ENCODE measurements around the gene CLSTN3. TPM values are rescaled to one million over a fixed set of nuclear protein-coding genes. Genes with fewer than 3 reads are reported as not detected.

The CLSTN3 gene
- total RNA-seq, 4 donors from 2014 or later, result 22.1 to 41.1 (median 31.7) TPM

DNA sequence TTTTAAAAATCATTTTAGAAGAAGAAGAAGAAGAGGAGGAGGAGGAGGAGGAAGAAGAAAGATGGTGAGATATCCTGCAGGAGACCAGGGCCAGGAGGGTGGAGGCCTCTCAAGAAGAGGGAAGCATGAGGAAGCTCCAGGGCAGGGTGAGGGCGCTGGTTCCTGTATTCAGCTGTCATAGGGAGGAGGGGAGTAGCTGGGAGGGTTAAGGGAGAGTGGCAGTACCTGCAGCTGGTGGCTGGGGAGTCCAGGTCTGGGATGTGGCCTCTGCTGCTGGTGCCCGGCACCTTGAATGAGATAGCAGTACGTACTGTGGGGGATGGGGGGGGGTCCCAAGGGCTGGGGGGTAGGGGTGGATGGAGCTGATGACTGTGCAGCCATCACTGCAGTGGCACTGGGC lies 11.3 kb upstream of the CLSTN3 start:
- TF ChIP-seq, protein P1, sequence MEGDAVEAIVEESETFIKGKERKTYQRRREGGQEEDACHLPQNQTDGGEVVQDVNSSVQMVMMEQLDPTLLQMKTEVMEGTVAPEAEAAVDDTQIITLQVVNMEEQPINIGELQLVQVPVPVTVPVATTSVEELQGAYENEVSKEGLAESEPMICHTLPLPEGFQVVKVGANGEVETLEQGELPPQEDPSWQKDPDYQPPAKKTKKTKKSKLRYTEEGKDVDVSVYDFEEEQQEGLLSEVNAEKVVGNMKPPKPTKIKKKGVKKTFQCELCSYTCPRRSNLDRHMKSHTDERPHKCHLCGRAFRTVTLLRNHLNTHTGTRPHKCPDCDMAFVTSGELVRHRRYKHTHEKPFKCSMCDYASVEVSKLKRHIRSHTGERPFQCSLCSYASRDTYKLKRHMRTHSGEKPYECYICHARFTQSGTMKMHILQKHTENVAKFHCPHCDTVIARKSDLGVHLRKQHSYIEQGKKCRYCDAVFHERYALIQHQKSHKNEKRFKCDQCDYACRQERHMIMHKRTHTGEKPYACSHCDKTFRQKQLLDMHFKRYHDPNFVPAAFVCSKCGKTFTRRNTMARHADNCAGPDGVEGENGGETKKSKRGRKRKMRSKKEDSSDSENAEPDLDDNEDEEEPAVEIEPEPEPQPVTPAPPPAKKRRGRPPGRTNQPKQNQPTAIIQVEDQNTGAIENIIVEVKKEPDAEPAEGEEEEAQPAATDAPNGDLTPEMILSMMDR (IDR thresholded peaks at IDR 0.05), result no peak
- TF ChIP-seq POLR2A (IDR thresholded peaks at IDR 0.05), result no peak
- DNase-seq (ENCODE audit: low spot score in 2 of 2), result no peak
- intact Hi-C loops (cut with DNase I; ENCODE audit: low total_unique reads), result loop anchor here (10.0 kb wide), 2 partner anchors 64 to 194 kb away; partner anchors contain the start of gene ATN1
- WGBS, 2 donors, result 76 to 79% methylated on average over 3 of the region's 3 CpGs
- no peak overlapping the region for H3K4me3 ChIP-seq (ENCODE audit: low read depth, poor library complexity, severe bottlenecking)

DNA sequence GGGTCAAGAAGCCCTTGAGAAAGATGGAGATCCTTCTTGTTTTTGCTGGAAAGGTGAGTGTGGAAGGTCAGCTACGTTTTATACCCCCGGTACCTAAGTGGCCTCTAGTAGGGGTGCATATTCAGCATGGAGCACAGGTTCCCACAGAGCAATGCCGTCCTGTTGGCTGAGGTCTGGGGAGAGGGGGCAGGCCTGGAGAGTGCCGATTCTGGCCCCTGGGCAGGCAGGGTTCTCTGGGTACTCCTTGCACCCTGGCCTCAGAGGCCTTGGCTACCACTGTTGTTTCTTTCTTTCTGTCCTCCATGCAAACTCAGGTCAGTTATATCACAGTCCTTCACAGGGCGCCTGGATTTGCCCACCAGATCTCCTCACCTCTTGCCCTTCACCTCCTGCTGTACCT lies 10.0 kb upstream of the CLSTN3 start:
- 87 to 88% methylated on average over 5 of the region's 5 CpGs for WGBS, 2 donors
- intact Hi-C loops (cut with DNase I; ENCODE audit: low total_unique reads), result no loop called here
- DNase-seq (ENCODE audit: low spot score in 2 of 2), result no peak
- H3K4me3 ChIP-seq (ENCODE audit: low read depth, poor library complexity, severe bottlenecking), result no peak overlapping the region
- TF ChIP-seq, protein P1 (IDR thresholded peaks at IDR 0.05), result no peak
- no peak for TF ChIP-seq POLR2A (IDR thresholded peaks at IDR 0.05)

DNA sequence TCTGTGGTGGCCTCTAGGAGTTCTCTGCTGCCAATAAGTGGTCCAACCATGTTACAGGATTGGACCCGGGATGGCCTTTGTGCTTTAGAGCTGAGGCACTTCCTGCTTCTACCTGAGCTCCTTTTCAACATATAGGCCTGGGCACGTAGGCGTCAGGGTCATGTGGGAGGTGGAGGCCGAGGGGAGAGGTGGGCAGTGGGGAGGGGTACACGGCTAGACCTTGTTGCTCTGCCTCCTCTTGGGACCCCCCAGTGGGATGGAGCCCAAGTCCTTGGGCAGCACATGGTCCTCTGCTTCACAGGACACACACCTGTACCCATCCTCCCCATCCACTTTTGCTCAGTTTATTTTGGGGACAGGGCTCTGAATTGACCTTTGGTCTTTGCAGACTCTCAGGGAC lies 8.8 kb upstream of the CLSTN3 start:
- intact Hi-C loops (cut with DNase I; ENCODE audit: low total_unique reads), result no loop called here
- TF ChIP-seq, protein P1 (IDR thresholded peaks at IDR 0.05), result no peak
- WGBS, 2 donors, result 78 to 82% methylated on average over 5 of the region's 5 CpGs
- DNase-seq (ENCODE audit: low spot score in 2 of 2), result no peak
- no peak overlapping the region for H3K4me3 ChIP-seq (ENCODE audit: low read depth, poor library complexity, severe bottlenecking)

DNA sequence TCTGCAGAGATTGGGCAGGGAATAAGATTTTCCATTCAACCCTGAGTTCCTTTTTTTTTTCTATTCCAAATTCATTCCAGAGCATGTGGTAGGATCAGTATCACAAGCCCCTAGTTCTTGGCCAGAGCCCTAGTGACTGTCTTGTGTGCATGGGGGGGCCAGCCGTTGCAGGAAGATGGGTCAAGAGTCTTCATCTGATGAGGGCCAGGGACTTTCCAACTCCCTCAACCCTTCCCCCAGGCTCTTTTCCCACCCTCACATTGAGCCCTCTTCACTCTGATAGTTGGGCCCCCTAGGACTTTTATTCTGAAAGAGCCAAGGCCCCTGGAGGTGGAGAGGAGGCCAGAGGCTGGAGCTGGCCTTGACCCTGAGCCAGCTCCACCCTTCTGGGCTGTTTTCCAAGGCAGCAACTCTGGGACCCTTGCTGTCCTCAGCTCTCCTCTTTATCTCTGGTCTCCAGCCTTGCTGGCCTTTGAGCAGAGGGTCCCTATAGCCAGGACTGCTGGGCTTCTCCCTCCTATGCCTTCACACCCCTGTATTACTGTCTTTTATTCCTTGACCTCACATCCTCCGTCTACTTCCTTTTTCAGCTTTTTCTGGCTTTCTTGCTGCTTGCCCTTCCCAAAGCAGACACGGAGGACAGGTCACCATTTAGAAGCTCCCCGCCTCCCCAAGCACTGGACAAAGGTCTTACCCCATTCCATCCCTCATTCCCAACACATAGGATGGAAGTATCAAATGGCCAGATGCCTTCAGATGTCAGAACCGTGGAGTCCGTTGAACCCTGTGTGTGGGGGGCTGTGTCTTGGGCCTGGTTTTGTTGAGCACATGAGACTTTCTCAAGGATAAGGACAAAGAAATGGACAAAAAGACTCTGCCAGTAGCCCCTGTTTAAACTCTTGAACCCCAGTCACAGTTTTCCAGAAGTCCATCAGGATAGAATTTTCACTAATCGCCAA lies 7.1 kb upstream of the CLSTN3 start:
- 70 to 76% methylated on average over 7 of the region's 7 CpGs for WGBS, 2 donors
- TF ChIP-seq, protein P1 (IDR thresholded peaks at IDR 0.05), result no peak
- no peak for TF ChIP-seq POLR2A (IDR thresholded peaks at IDR 0.05)
- DNase-seq (ENCODE audit: low spot score in 2 of 2), result no peak
- H3K4me3 ChIP-seq (ENCODE audit: low read depth, poor library complexity, severe bottlenecking), result no peak overlapping the region
- intact Hi-C loops (cut with DNase I; ENCODE audit: low total_unique reads), result no loop called here

DNA sequence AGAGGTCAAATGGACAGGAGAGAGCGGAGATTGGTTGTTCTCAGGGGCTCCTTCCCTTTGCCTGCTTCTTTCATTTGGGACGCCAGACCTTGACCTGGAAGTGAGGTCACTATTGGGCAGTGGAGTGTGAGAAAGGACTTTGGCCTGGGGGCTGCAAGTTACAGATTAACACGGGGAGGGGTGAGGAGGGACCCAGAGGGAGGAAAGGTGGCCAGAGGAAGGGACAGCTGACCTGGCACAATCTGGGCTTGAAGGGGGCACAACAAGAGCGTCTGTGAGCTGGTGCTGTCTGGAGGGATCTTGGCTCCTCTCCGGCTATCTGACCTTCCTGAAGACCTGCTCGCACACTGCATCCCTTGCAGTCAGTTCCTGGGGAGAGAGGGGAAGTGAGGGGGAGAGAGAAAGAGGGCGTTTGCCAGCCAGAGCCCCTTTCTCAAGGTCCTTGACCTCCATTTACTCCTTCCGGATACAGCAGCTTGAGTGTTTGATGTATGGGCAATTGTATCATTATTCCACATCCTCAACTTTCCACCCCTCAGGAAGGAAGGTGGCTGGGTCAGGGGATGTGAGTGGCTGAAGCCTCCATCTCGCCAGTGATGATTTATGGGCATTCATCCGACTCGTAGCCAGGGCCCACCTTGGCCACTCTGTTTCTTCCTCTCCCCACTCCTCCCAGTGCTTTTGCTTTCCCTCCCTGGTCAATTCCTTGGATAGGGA lies 6.2 kb upstream of the CLSTN3 start:
- 63 to 69% methylated on average over 11 of the region's 11 CpGs for WGBS, 2 donors
- TF ChIP-seq, protein P1 (IDR thresholded peaks at IDR 0.05), result no peak
- TF ChIP-seq POLR2A (IDR thresholded peaks at IDR 0.05), result no peak
- no peak overlapping the region for H3K4me3 ChIP-seq (ENCODE audit: low read depth, poor library complexity, severe bottlenecking)
- intact Hi-C loops (cut with DNase I; ENCODE audit: low total_unique reads), result no loop called here
- no peak for DNase-seq (ENCODE audit: low spot score in 2 of 2)
